ENCODE results near the gene POLG. TPM values are rescaled to one million over a fixed set of nuclear protein-coding genes. Genes with fewer than 3 reads are reported as not detected.
A peak's percentile ranks its signal among the peaks of the same experiment; 100 is the strongest.

Gene POLG
- total and polyA plus RNA-seq, 2 experiments from 2014 or later = 28.8 to 74.1 TPM

- H3K27me3 Mint-ChIP-seq (ENCODE audit: insufficient read depth, low read depth, poor library complexity) = peaks cover 100% of the 10 kb centered on the region
- peak; percentile 37 for DNase-seq (ENCODE audit: low spot score)
- H3K4me2 ChIP-seq = peak overlapping the region; percentile 74
These were observed 45.2 kb upstream of the POLG start for GRCh38 chr15:89379818-89380217.

More at GRCh38 chr15:89379818-89380217, 45.2 kb upstream of the POLG start:
- H3K4me3 ChIP-seq = peak overlapping the region; percentile 51
- H3K27me3 ChIP-seq (ENCODE audit: insufficient read depth) = peaks cover 100% of the 10 kb centered on the region
- Mint-ChIP-seq H3K27ac (no peak overlapping the region), H3K4me3 (peak overlapping the region; percentile 63), H3K4me1 (peaks cover 44% of the 10 kb centered on the region), H3K36me3 (ENCODE audit: low read depth) (no peaks in the 10 kb centered on the region; the same call in 2 of the 3 replicates), H3K9me3 (no peaks in the 10 kb centered on the region)
- peaks cover 49% of the 10 kb centered on the region for H3K4me1 ChIP-seq (ENCODE audit: insufficient read depth)
- H3K36me3 ChIP-seq (ENCODE audit: insufficient read depth) = peaks cover 5% of the 10 kb centered on the region; the same call in 1 of the 2 replicates
- no peak overlapping the region for H2AFZ ChIP-seq
- no peak overlapping the region for H3K27ac ChIP-seq (ENCODE audit: low read depth)
- no peaks in the 10 kb centered on the region for H3K79me2 ChIP-seq (replicated peaks; ENCODE audit: insufficient read depth)
- H3K9me2 ChIP-seq (ENCODE audit: insufficient read depth) = no peaks in the 10 kb centered on the region
- no peak; the same call in 1 of the 3 replicates for ATAC-seq
- TF ChIP-seq STAT1 (IDR thresholded peaks at IDR 0.05; ENCODE audit: unreplicated experiment) (no peak), EZH2 (IDR thresholded peaks at IDR 0.05; ENCODE audit: low read depth, unreplicated experiment) (peak; percentile 85), NANOG (IDR thresholded peaks at IDR 0.05; ENCODE audit: borderline replicate concordance) (0 out of 2 replicates have a peak, but pooled peaks have one; percentile 2), ZNF462 (CRISPR knock-in tag; IDR thresholded peaks at IDR 0.05) (no peak), REST (IDR thresholded peaks at IDR 0.05; ENCODE audit: unreplicated experiment) (no peak), ZNF331 (CRISPR knock-in tag; IDR thresholded peaks at IDR 0.05; ENCODE audit: low read depth) (no peak)
- peaks cover 43% of the 10 kb centered on the region for H4K20me1 ChIP-seq (replicated peaks; ENCODE audit: insufficient read depth)
- H3F3A ChIP-seq (replicated peaks; ENCODE audit: low read depth) = peaks cover 26% of the 10 kb centered on the region; the same call in 1 of the 2 replicates

All from GM23338 (cell line).